ENCODE measurements around the gene FAM222B. TPM values are rescaled to one million over a fixed set of nuclear protein-coding genes. Genes with fewer than 3 reads are reported as not detected.

The FAM222B gene
- total RNA-seq, 1 experiment from 2014 or later, result 39.5 TPM

DNA sequence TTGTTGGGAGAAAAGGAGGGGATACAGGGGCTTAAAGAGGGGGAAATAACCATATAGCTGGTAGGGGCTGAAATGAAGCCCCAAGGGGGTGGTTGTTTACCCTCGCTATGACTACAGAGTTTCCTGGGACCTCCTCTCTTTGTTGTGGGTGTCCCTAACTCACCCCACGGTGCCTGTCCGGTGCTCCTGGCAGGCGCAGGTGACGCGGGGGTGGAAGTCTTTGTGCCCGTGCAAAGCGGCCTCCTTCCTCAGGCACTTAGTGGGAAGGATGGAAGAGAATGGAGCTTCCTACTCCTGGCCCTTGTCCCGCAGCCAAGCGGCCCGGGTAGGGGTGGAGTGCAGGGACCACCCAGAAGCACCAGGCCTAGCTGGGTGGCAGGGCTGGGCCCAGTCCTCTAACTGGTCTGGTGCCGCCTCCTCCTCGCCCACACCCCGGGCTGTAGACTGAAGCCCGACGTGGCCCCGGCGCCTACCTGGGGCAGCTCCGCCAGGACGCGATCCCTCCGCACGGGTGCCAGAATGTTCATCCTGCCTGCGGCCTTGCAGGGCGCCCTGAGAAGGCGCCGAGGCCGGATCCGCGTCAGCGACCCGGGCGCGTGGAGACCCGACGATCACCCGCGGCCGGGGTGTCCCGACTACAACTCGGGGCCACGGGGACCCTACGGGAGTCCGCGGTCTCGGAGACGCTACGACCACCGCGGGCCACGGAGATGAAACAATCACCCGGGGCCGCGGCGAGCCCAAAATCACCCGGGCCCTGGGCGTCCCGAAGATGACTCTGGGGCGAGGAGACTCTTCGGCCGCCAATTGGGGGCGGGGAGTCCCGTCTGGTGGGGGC, 125.6 kb downstream of the FAM222B start:
- TF ChIP-seq, protein P1, sequence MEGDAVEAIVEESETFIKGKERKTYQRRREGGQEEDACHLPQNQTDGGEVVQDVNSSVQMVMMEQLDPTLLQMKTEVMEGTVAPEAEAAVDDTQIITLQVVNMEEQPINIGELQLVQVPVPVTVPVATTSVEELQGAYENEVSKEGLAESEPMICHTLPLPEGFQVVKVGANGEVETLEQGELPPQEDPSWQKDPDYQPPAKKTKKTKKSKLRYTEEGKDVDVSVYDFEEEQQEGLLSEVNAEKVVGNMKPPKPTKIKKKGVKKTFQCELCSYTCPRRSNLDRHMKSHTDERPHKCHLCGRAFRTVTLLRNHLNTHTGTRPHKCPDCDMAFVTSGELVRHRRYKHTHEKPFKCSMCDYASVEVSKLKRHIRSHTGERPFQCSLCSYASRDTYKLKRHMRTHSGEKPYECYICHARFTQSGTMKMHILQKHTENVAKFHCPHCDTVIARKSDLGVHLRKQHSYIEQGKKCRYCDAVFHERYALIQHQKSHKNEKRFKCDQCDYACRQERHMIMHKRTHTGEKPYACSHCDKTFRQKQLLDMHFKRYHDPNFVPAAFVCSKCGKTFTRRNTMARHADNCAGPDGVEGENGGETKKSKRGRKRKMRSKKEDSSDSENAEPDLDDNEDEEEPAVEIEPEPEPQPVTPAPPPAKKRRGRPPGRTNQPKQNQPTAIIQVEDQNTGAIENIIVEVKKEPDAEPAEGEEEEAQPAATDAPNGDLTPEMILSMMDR (IDR thresholded peaks at IDR 0.05; ENCODE audit: insufficient read depth in 1 of 2, low read depth in 1 of 2, low read length in 1 of 2, severe bottlenecking in 1 of 2, unreplicated experiment in 1 of 2), result no peak
- Mint-ChIP-seq H3K4me3 (ENCODE audit: unreplicated experiment) (peak overlapping the region; percentile 23), H3K27ac (ENCODE audit: unreplicated experiment) (no peak overlapping the region), H3K9me3 (ENCODE audit: unreplicated experiment) (no peaks in the 10 kb centered on the region), H3K4me1 (ENCODE audit: low read depth, unreplicated experiment) (peaks cover 23% of the 10 kb centered on the region), H3K36me3 (ENCODE audit: insufficient read depth, unreplicated experiment) (peaks cover 29% of the 10 kb centered on the region), H3K27me3 (ENCODE audit: insufficient read depth, unreplicated experiment) (no peaks in the 10 kb centered on the region)
- CTCF ChIA-PET, result no interaction called here
- H3K9me3 ChIP-seq, result no peaks in the 10 kb centered on the region
- intact Hi-C loops (cut with micrococcal nuclease; ENCODE audit: unreplicated experiment), result no loop called here
- BruUV-seq (replicated peaks), result no TSS peak
- H3K27me3 ChIP-seq (replicated peaks; ENCODE audit: control insufficient read depth, insufficient read depth, low read length), result no peaks in the 10 kb centered on the region
- no peak overlapping the region for H3K4me3 ChIP-seq (ENCODE audit: low read depth, low read length)
- DNase-seq, result no peak
- POLR2A ChIA-PET, result no interaction called here
- H3K4me1 ChIP-seq, result peaks cover 13% of the 10 kb centered on the region
- H3K36me3 ChIP-seq (ENCODE audit: control insufficient read depth, insufficient read depth, low read length), result peaks cover 3% of the 10 kb centered on the region; the same call in 1 of the 2 replicates

DNA sequence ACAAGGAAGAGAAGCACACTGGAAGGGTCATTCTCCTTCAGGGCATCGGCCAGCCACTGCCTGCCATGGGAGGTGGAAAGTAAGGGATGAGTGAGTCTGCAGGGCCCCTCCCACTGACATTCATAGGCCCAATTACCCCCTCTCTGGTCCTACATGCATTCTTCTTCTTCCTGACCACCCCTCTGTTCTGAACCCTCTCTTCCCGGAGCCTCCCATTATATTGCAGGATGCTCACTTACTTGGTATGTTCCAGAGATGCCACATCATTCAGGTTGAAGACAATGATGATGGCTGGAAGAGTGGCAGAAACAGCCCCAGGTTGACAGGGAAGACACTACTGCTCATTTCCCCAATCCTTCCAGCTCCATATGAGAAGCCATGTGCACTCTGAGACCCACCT, 127.4 kb downstream of the FAM222B start:
- H3K36me3 ChIP-seq (ENCODE audit: control insufficient read depth, insufficient read depth, low read length), result no peaks in the 10 kb centered on the region
- no peak for DNase-seq
- no TSS peak for BruUV-seq (replicated peaks)
- no peak overlapping the region for H3K27ac Mint-ChIP-seq (ENCODE audit: unreplicated experiment)
- peaks cover 23% of the 10 kb centered on the region for H3K4me1 Mint-ChIP-seq (ENCODE audit: low read depth, unreplicated experiment)
- H3K9me3 Mint-ChIP-seq (ENCODE audit: unreplicated experiment), result no peaks in the 10 kb centered on the region
- H3K9me3 ChIP-seq, result no peaks in the 10 kb centered on the region
- H3K4me1 ChIP-seq, result peaks cover 11% of the 10 kb centered on the region
- no peaks in the 10 kb centered on the region for H3K27me3 ChIP-seq (replicated peaks; ENCODE audit: control insufficient read depth, insufficient read depth, low read length)
- ChIA-PET POLR2A (no interaction called here), CTCF (no interaction called here)
- intact Hi-C loops (cut with micrococcal nuclease; ENCODE audit: unreplicated experiment), result no loop called here
- peaks cover 28% of the 10 kb centered on the region for H3K36me3 Mint-ChIP-seq (ENCODE audit: insufficient read depth, unreplicated experiment)
- no peak overlapping the region for H3K4me3 ChIP-seq (ENCODE audit: low read depth, low read length)
- H3K27me3 Mint-ChIP-seq (ENCODE audit: insufficient read depth, unreplicated experiment), result no peaks in the 10 kb centered on the region
- TF ChIP-seq, protein P1 (IDR thresholded peaks at IDR 0.05; ENCODE audit: insufficient read depth in 1 of 2, low read depth in 1 of 2, low read length in 1 of 2, severe bottlenecking in 1 of 2, unreplicated experiment in 1 of 2), result no peak
- H3K4me3 Mint-ChIP-seq (ENCODE audit: unreplicated experiment), result no peak overlapping the region

DNA sequence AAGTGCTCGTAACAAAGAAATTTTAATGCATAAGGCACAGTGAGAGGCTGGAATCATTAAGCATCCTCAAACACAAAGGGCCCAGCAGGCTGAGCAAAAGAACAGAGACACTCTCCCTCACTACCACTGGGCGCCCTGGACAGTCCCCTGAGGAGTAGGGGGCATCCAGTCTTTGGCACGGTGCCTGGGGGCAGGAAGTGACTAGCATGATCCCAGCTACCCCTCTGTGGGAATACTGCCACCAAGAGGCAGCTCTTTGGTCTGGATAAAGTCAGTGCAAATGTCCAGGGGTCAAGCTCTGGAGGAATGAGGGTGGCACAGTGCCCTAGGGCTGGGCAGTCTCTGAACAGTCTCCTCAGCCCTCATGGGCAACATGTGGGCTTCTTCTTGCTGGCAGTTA, 128.3 kb downstream of the FAM222B start:
- Mint-ChIP-seq H3K27ac (ENCODE audit: unreplicated experiment) (no peak overlapping the region), H3K9me3 (ENCODE audit: unreplicated experiment) (no peaks in the 10 kb centered on the region), H3K36me3 (ENCODE audit: insufficient read depth, unreplicated experiment) (peaks cover 24% of the 10 kb centered on the region), H3K4me3 (ENCODE audit: unreplicated experiment) (no peak overlapping the region), H3K4me1 (ENCODE audit: low read depth, unreplicated experiment) (peaks cover 20% of the 10 kb centered on the region), H3K27me3 (ENCODE audit: insufficient read depth, unreplicated experiment) (no peaks in the 10 kb centered on the region)
- H3K4me1 ChIP-seq, result peaks cover 17% of the 10 kb centered on the region
- no peak overlapping the region for H3K4me3 ChIP-seq (ENCODE audit: low read depth, low read length)
- TF ChIP-seq, protein P1 (IDR thresholded peaks at IDR 0.05; ENCODE audit: insufficient read depth in 1 of 2, low read depth in 1 of 2, low read length in 1 of 2, severe bottlenecking in 1 of 2, unreplicated experiment in 1 of 2), result no peak
- no peaks in the 10 kb centered on the region for H3K9me3 ChIP-seq
- ChIA-PET CTCF (no interaction called here), POLR2A (no interaction called here)
- H3K27me3 ChIP-seq (replicated peaks; ENCODE audit: control insufficient read depth, insufficient read depth, low read length), result no peaks in the 10 kb centered on the region
- BruUV-seq (replicated peaks), result no TSS peak
- no peak for DNase-seq
- H3K36me3 ChIP-seq (ENCODE audit: control insufficient read depth, insufficient read depth, low read length), result no peaks in the 10 kb centered on the region
- intact Hi-C loops (cut with micrococcal nuclease; ENCODE audit: unreplicated experiment), result no loop called here

Measured in Caco-2 (cell line).